ENCODE results near the gene CTNNA3. TPM values are rescaled to one million over a fixed set of nuclear protein-coding genes. Genes with fewer than 3 reads are reported as not detected.

The CTNNA3 gene
- total RNA-seq, 1 experiment from 2014 or later = 0.02 TPM

DNA sequence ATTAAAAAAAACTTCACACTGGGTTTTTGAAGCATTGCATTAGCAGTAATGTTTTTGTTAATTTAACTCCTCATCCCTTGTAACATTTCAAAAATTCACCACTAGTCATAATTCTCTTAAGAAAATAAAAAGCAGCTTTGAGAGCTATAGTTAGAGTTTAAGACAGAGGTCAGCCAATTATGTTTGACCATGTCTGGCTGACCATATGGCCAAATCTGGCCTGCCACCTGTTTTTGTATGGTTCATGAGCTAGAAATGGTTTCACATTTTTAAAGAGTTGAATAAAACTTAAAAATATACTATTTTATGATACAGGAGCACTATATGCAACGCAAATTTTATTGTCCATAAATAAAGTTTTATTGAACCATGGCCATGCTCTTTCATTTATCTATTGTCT, 843.2 kb downstream of the CTNNA3 start:
- no peak for TF ChIP-seq CTCF (IDR thresholded peaks at IDR 0.05; ENCODE audit: unreplicated experiment)
- no peak for DNase-seq (ENCODE audit: unreplicated experiment)
- Mint-ChIP-seq H3K4me3 (ENCODE audit: unreplicated experiment) (no peak overlapping the region), H3K4me1 (ENCODE audit: insufficient read depth, unreplicated experiment) (no peaks in the 10 kb centered on the region), H3K27ac (ENCODE audit: low read depth, unreplicated experiment) (no peak overlapping the region), H3K36me3 (ENCODE audit: insufficient read depth, unreplicated experiment) (no peaks in the 10 kb centered on the region), H3K27me3 (ENCODE audit: insufficient read depth, unreplicated experiment) (no peaks in the 10 kb centered on the region), H3K9me3 (ENCODE audit: unreplicated experiment) (no peaks in the 10 kb centered on the region)
- intact Hi-C loops (cut with micrococcal nuclease) = no loop called here
- CTCF ChIA-PET = interaction anchor here (0.9 to 1.1 kb wide), 2 partner anchors 11 to 419 kb away, joined by 3 read pairs; no protein-coding TSS in a partner anchor
- BruUV-seq (replicated peaks) = no TSS peak
- POLR2A ChIA-PET = no interaction called here

GRCh38 chr10:66848856-66849255, 847.1 kb downstream of the CTNNA3 start:
- H3K36me3 Mint-ChIP-seq (ENCODE audit: insufficient read depth, unreplicated experiment) = no peaks in the 10 kb centered on the region
- H3K27ac Mint-ChIP-seq (ENCODE audit: low read depth, unreplicated experiment) = no peak overlapping the region
- no peaks in the 10 kb centered on the region for H3K4me1 Mint-ChIP-seq (ENCODE audit: insufficient read depth, unreplicated experiment)
- no peak for TF ChIP-seq CTCF (IDR thresholded peaks at IDR 0.05; ENCODE audit: unreplicated experiment)
- intact Hi-C loops (cut with micrococcal nuclease) = no loop called here
- H3K9me3 Mint-ChIP-seq (ENCODE audit: unreplicated experiment) = no peaks in the 10 kb centered on the region
- BruUV-seq (replicated peaks) = no TSS peak
- no peak for DNase-seq (ENCODE audit: unreplicated experiment)
- ChIA-PET CTCF (interaction anchor here (0.6 kb wide), 1 partner anchor 958 kb away, joined by 3 read pairs; no protein-coding TSS in a partner anchor), POLR2A (no interaction called here)
- no peak overlapping the region for H3K4me3 Mint-ChIP-seq (ENCODE audit: unreplicated experiment)
- H3K27me3 Mint-ChIP-seq (ENCODE audit: insufficient read depth, unreplicated experiment) = no peaks in the 10 kb centered on the region

DNA sequence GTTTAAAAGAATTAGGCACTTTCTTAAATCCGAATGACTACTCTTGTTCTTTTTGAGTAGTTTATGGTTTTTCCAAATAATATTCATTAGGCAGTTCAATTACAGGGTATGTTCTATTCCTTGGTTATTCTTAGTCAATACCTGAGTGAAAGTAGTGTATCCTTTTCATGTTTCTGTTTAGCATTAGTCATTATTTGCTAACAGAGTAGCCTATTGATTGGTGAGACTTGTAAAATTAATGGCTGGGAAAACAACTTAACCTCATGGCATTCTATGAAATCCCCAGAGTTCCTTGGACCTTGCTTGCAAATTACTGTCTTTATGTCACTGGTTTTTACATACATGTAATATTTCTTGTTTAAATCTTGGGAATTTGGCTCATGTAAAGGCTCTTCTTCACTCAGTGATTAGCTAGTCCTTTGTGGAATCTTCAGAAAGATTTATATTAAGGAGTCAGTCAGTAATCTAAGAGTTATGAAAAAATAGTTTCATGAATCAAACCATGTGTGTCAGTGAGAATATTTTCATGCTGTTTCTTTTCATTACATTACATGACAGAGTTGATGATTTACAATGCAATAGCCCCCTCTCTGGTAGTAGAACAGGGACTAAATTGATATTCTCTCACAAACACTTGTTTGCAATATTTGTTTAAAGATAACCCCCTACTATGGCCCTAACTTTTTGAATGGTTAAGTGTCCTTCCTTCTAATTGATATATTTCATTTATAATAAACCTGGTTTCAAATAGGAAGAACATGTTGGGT, 851.6 kb downstream of the CTNNA3 start:
- Mint-ChIP-seq H3K4me3 (ENCODE audit: unreplicated experiment) (no peak overlapping the region), H3K27me3 (ENCODE audit: insufficient read depth, unreplicated experiment) (no peaks in the 10 kb centered on the region), H3K9me3 (ENCODE audit: unreplicated experiment) (no peaks in the 10 kb centered on the region), H3K4me1 (ENCODE audit: insufficient read depth, unreplicated experiment) (no peaks in the 10 kb centered on the region), H3K36me3 (ENCODE audit: insufficient read depth, unreplicated experiment) (no peaks in the 10 kb centered on the region), H3K27ac (ENCODE audit: low read depth, unreplicated experiment) (no peak overlapping the region)
- intact Hi-C loops (cut with micrococcal nuclease) = no loop called here
- POLR2A ChIA-PET = interaction anchor here (0.9 kb wide), 1 partner anchor 21 kb away, joined by 3 read pairs; no protein-coding TSS in a partner anchor
- BruUV-seq (replicated peaks) = no TSS peak
- DNase-seq (ENCODE audit: unreplicated experiment) = peak; percentile 5
- no peak for TF ChIP-seq CTCF (IDR thresholded peaks at IDR 0.05; ENCODE audit: unreplicated experiment)
- CTCF ChIA-PET = no interaction called here

- H3K27me3 Mint-ChIP-seq (ENCODE audit: insufficient read depth, unreplicated experiment) = no peaks in the 10 kb centered on the region
- H3K4me3 Mint-ChIP-seq (ENCODE audit: unreplicated experiment) = no peak overlapping the region
- H3K36me3 Mint-ChIP-seq (ENCODE audit: insufficient read depth, unreplicated experiment) = no peaks in the 10 kb centered on the region
- CTCF ChIA-PET = no interaction called here
- no peak for DNase-seq (ENCODE audit: unreplicated experiment)
- POLR2A ChIA-PET = interaction anchor here (0.9 kb wide), 1 partner anchor 22 kb away, joined by 3 read pairs; no protein-coding TSS in a partner anchor
- no peaks in the 10 kb centered on the region for H3K9me3 Mint-ChIP-seq (ENCODE audit: unreplicated experiment)
- no peak overlapping the region for H3K27ac Mint-ChIP-seq (ENCODE audit: low read depth, unreplicated experiment)
- H3K4me1 Mint-ChIP-seq (ENCODE audit: insufficient read depth, unreplicated experiment) = no peaks in the 10 kb centered on the region
- intact Hi-C loops (cut with micrococcal nuclease) = no loop called here
- TF ChIP-seq CTCF (IDR thresholded peaks at IDR 0.05; ENCODE audit: unreplicated experiment) = no peak
- no TSS peak for BruUV-seq (replicated peaks)
Measured at GRCh38 chr10:66843396-66843795, 852.6 kb downstream of the CTNNA3 start.
